Neural cell (in vitro differentiated cells): Measurements from ENCODE around the gene NCR3LG1. TPM values are rescaled to one million over a fixed set of nuclear protein-coding genes. Genes with fewer than 3 reads are reported as not detected.

Experiments used
- H2AFZ ChIP-seq: fragments of 200-600, 300-800 bp; sonication (generic), shearing (Covaris generic); 2 replicates; pipeline ENCODE4 v1.6.0; 2014; ENCODE audit warnings: low read depth, mild to moderate bottlenecking, antibody characterized with exemption, low read length, moderate library complexity
- H3F3A ChIP-seq: fragments of 200-600 bp; shearing (Covaris generic); 2 replicates; pipeline ENCODE4 v1.6.1; 2016; ENCODE audit warnings: mild to moderate bottlenecking, moderate library complexity, mixed read lengths, antibody characterized with exemption, low read length; ENCODE audit not compliant: insufficient read depth, poor library complexity, severe bottlenecking
- H3K27ac ChIP-seq: fragments of 200-600, 300-800 bp; sonication (generic), shearing (Covaris generic); 2 replicates; pipeline ENCODE4 v1.5.1; 2014; ENCODE audit warnings: mild to moderate bottlenecking, low read length, moderate library complexity
- H3K27me3 ChIP-seq: fragments of 300-800, 200-600 bp; sonication (generic), shearing (Covaris generic); 2 replicates; pipeline ENCODE4 v1.6.0; 2014; ENCODE audit warnings: mild to moderate bottlenecking, low read depth, low read length, moderate library complexity; ENCODE audit not compliant: insufficient read depth
- H3K36me3 ChIP-seq: fragments of 300-800, 200-600 bp; sonication (generic), shearing (Covaris generic); 2 replicates; pipeline ENCODE4 v1.5.1; 2014; ENCODE audit warnings: mild to moderate bottlenecking, antibody characterized with exemption, low read length, moderate library complexity; ENCODE audit not compliant: insufficient read depth
- H3K4me2 ChIP-seq: fragments of 300-800, 200-600 bp; sonication (generic), shearing (Covaris generic); 2 replicates; pipeline ENCODE4 v1.6.0; 2014; ENCODE audit warnings: mild to moderate bottlenecking, low read length
- H3K4me3 ChIP-seq: fragments of 300-800, 200-600 bp; sonication (generic), shearing (Covaris generic); 2 replicates; pipeline ENCODE4 v1.5.1; 2014; ENCODE audit warnings: mild to moderate bottlenecking, low read length, moderate library complexity
- H3K79me2 ChIP-seq: fragments of 200-600 bp; shearing (Covaris generic); replicated peaks from 2 replicates; pipeline ENCODE4 v1.6.0; 2014; ENCODE audit warnings: mild to moderate bottlenecking, low read length, moderate library complexity; ENCODE audit not compliant: insufficient read depth
- H3K9ac ChIP-seq: fragments of 300-800, 200-600 bp; sonication (generic), shearing (Covaris generic); 2 replicates; pipeline ENCODE4 v1.6.1; 2016; ENCODE audit warnings: mild to moderate bottlenecking, low read length, mixed read lengths
- H3K9me2 ChIP-seq: fragments of 200-600 bp; shearing (Covaris generic); 2 replicates; pipeline ENCODE4 v1.6.1; 2016; ENCODE audit warnings: mild to moderate bottlenecking, low read length, mixed read lengths; ENCODE audit not compliant: insufficient read depth
- H3K9me3 ChIP-seq: fragments of 200-600, 300-800 bp; sonication (generic), shearing (Covaris generic); 2 replicates; pipeline ENCODE4 v1.6.1; 2016; ENCODE audit warnings: mild to moderate bottlenecking, mixed run types, low read length, moderate library complexity, mixed read lengths
- H4K20me1 ChIP-seq: fragments of 200-600 bp; shearing (Covaris generic); 2 replicates; pipeline ENCODE4 v1.6.1; 2016; ENCODE audit warnings: mild to moderate bottlenecking, mixed run types; ENCODE audit not compliant: insufficient read depth
- EP300 ChIP-seq: fragments of 450-650 bp; conservative IDR thresholded peaks from 2 replicates; pipeline ENCODE4 v1.6.1; 2014; ENCODE audit warnings: antibody characterized with exemption, mild to moderate bottlenecking, moderate library complexity; ENCODE audit not compliant: poor library complexity, severe bottlenecking
- EZH2 ChIP-seq: fragments of 200-600, 300-800 bp; shearing (Covaris generic), sonication (generic); IDR thresholded peaks from 2 replicates; pipeline ENCODE4 v1.6.1; 2014; ENCODE audit warnings: antibody characterized with exemption, low read length, borderline replicate concordance, mild to moderate bottlenecking; ENCODE audit not compliant: insufficient read depth, poor library complexity, severe bottlenecking
- MXI1 ChIP-seq: fragments of 450-650 bp; conservative IDR thresholded peaks from 2 replicates; pipeline ENCODE4 v1.6.1; 2014; ENCODE audit warnings: antibody characterized with exemption, mild to moderate bottlenecking; ENCODE audit not compliant: poor library complexity, severe bottlenecking
- POLR2AphosphoS5 ChIP-seq: IDR thresholded peaks from 2 replicates; pipeline ENCODE4 v1.6.1; 2012
- RAD21 ChIP-seq: fragments of 450-650 bp; conservative IDR thresholded peaks from 2 replicates; pipeline ENCODE4 v1.6.1; 2014; ENCODE audit warnings: antibody characterized with exemption, mild to moderate bottlenecking, moderate library complexity
- SMC3 ChIP-seq: fragments of 450-650 bp; conservative IDR thresholded peaks from 2 replicates; pipeline ENCODE4 v1.6.1; 2014; ENCODE audit warnings: antibody characterized with exemption, mild to moderate bottlenecking, moderate library complexity; ENCODE audit not compliant: poor library complexity
- TAF1 ChIP-seq: IDR thresholded peaks from 2 replicates; pipeline ENCODE4 v1.6.1; 2012; ENCODE audit warnings: low read depth
- polyA plus RNA-seq: library from polyadenylated mRNA; depleted of rRNA; stranded (reverse); fragments of >200 nt; gene quantifications from 2 replicates; pipeline ENCODE4 v1.2.3, GENCODE V29; 2014
- TF ChIP-seq, protein P1 (sequence below): IDR thresholded peaks from 2 replicates; pipeline ENCODE4 v1.6.1; 2012; ENCODE audit warnings: borderline replicate concordance
- TF ChIP-seq, protein P2 (sequence below): fragments of 450-650 bp; IDR thresholded peaks from 2 replicates; pipeline ENCODE4 v1.5.1; 2014; ENCODE audit warnings: antibody characterized with exemption, mild to moderate bottlenecking, moderate library complexity; ENCODE audit not compliant: poor library complexity, severe bottlenecking

Gene NCR3LG1
- polyA plus RNA-seq, 1 donor from 2014 or later = 3.1 TPM

DNA sequence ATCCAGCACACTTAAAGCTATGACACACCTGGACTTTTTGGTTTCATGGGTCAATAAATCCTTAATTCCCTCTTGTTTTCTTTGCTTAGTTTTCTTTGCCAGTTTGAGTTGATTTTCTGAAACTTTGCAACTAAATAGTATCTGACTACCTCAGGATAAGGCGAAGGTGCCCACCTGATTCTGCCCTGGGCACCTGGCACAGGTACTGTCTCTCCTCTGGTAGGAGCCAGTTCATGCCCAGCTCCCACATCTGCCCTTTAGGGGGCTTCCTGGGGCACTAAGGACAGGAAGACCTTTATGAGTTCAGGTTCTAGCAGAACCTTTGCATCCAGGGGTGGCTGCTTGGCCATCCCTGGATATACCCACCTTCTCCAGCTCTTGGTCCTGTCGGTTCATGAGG, 56.4 kb downstream of the NCR3LG1 start:
- Histone ChIP-seq H3F3A (no peaks in the 10 kb centered on the region), H3K4me2 (no peak overlapping the region), H3K9me2 (no peaks in the 10 kb centered on the region), H3K36me3 (no peaks in the 10 kb centered on the region), H3K9me3 (no peaks in the 10 kb centered on the region), H3K9ac (no peak overlapping the region), H3K79me2 (no peaks in the 10 kb centered on the region), H3K27me3 (no peaks in the 10 kb centered on the region), H3K4me3 (no peak overlapping the region), H3K27ac (no peak overlapping the region), H4K20me1 (no peaks in the 10 kb centered on the region), H2AFZ (no peak overlapping the region)
- TF ChIP-seq EP300 (no peak), RAD21 (no peak), SMC3 (no peak), MXI1 (no peak), EZH2 (no peak), POLR2AphosphoS5 (no peak), TAF1 (no peak)
- TF ChIP-seq, protein P1, sequence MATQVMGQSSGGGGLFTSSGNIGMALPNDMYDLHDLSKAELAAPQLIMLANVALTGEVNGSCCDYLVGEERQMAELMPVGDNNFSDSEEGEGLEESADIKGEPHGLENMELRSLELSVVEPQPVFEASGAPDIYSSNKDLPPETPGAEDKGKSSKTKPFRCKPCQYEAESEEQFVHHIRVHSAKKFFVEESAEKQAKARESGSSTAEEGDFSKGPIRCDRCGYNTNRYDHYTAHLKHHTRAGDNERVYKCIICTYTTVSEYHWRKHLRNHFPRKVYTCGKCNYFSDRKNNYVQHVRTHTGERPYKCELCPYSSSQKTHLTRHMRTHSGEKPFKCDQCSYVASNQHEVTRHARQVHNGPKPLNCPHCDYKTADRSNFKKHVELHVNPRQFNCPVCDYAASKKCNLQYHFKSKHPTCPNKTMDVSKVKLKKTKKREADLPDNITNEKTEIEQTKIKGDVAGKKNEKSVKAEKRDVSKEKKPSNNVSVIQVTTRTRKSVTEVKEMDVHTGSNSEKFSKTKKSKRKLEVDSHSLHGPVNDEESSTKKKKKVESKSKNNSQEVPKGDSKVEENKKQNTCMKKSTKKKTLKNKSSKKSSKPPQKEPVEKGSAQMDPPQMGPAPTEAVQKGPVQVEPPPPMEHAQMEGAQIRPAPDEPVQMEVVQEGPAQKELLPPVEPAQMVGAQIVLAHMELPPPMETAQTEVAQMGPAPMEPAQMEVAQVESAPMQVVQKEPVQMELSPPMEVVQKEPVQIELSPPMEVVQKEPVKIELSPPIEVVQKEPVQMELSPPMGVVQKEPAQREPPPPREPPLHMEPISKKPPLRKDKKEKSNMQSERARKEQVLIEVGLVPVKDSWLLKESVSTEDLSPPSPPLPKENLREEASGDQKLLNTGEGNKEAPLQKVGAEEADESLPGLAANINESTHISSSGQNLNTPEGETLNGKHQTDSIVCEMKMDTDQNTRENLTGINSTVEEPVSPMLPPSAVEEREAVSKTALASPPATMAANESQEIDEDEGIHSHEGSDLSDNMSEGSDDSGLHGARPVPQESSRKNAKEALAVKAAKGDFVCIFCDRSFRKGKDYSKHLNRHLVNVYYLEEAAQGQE = no peak
- TF ChIP-seq, protein P2, sequence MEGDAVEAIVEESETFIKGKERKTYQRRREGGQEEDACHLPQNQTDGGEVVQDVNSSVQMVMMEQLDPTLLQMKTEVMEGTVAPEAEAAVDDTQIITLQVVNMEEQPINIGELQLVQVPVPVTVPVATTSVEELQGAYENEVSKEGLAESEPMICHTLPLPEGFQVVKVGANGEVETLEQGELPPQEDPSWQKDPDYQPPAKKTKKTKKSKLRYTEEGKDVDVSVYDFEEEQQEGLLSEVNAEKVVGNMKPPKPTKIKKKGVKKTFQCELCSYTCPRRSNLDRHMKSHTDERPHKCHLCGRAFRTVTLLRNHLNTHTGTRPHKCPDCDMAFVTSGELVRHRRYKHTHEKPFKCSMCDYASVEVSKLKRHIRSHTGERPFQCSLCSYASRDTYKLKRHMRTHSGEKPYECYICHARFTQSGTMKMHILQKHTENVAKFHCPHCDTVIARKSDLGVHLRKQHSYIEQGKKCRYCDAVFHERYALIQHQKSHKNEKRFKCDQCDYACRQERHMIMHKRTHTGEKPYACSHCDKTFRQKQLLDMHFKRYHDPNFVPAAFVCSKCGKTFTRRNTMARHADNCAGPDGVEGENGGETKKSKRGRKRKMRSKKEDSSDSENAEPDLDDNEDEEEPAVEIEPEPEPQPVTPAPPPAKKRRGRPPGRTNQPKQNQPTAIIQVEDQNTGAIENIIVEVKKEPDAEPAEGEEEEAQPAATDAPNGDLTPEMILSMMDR = no peak

DNA sequence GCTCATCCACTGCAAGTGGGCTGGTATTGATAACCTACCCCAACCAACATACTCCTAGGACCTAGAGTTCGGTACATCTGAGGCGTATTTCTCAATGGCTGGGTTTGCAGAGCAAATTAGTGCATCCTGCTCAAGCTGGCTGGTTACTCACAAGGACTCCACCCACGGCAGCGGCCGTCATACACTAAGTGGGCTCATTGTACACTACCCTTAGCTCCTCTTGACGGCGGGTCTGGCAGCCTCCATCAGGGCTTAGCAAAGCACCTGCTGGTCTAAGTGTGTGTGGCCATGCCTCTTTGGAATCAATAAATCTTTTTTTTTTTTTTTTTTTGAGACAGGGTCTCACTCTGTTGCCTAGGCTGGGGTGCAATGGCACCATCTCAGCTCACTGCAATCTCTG, 57.0 kb downstream of the NCR3LG1 start:
- H3K4me3 ChIP-seq = no peak overlapping the region
- H3K79me2 ChIP-seq = no peaks in the 10 kb centered on the region
- TF ChIP-seq, protein P1 = no peak
- H3K9me3 ChIP-seq = no peaks in the 10 kb centered on the region
- no peaks in the 10 kb centered on the region for H3F3A ChIP-seq
- H3K9ac ChIP-seq = no peak overlapping the region
- H2AFZ ChIP-seq = no peak overlapping the region
- H3K4me2 ChIP-seq = no peak overlapping the region
- H3K27me3 ChIP-seq = no peaks in the 10 kb centered on the region
- no peaks in the 10 kb centered on the region for H3K9me2 ChIP-seq
- no peaks in the 10 kb centered on the region for H4K20me1 ChIP-seq
- no peak overlapping the region for H3K27ac ChIP-seq
- H3K36me3 ChIP-seq = no peaks in the 10 kb centered on the region
